HUES6 (cell line): ENCODE measurements around the gene GAP43.

Experiments used
- H3K27ac ChIP-seq: 2 replicates; pipeline ENCODE4 v1.7.0; 2013; ENCODE audit warnings: low read depth, mild to moderate bottlenecking, low read length, inconsistent platforms
- H3K27me3 ChIP-seq: 2 replicates; pipeline ENCODE4 v1.6.1; 2013; ENCODE audit warnings: low read length; ENCODE audit not compliant: control insufficient read depth, insufficient read depth
- H3K36me3 ChIP-seq: 2 replicates; pipeline ENCODE4 v1.6.1; 2013; ENCODE audit warnings: low read length; ENCODE audit not compliant: control insufficient read depth, insufficient read depth
- H3K4me1 ChIP-seq: 2 replicates; pipeline ENCODE4 v1.6.1; 2013; ENCODE audit warnings: low read length; ENCODE audit not compliant: control insufficient read depth, insufficient read depth
- H3K4me3 ChIP-seq: 2 replicates; pipeline ENCODE4 v1.5.1; 2013; ENCODE audit warnings: low read depth, low read length
- H3K9ac ChIP-seq: one replicate; pipeline ENCODE4 v1.6.1; 2013; ENCODE audit warnings: mild to moderate bottlenecking, low read length
- H3K9me3 ChIP-seq: 2 replicates; pipeline ENCODE4 v1.6.1; 2013; ENCODE audit warnings: low read depth, low read length; ENCODE audit not compliant: control insufficient read depth, insufficient read depth

GAP43 gene

GRCh38 chr3:115628075-115628412, 4.7 kb downstream of the GAP43 start:
- Histone ChIP-seq H3K9me3 (no peaks in the 10 kb centered on the region), H3K27me3 (peaks cover 4% of the 10 kb centered on the region; the same call in 1 of the 2 replicates), H3K27ac (no peak overlapping the region), H3K4me3 (no peak overlapping the region), H3K9ac (no peak overlapping the region), H3K36me3 (no peaks in the 10 kb centered on the region), H3K4me1 (peaks cover 30% of the 10 kb centered on the region)

- Histone ChIP-seq H3K4me1 (peaks cover 25% of the 10 kb centered on the region), H3K27ac (no peak overlapping the region), H3K4me3 (no peak overlapping the region), H3K27me3 (no peaks in the 10 kb centered on the region), H3K9ac (no peak overlapping the region), H3K36me3 (no peaks in the 10 kb centered on the region), H3K9me3 (no peaks in the 10 kb centered on the region)
Measured at GRCh38 chr3:115630850-115631249, 7.5 kb downstream of the GAP43 start.

- H3K4me1 ChIP-seq = peaks cover 14% of the 10 kb centered on the region
- H3K27ac ChIP-seq = no peak overlapping the region
- no peaks in the 10 kb centered on the region for H3K27me3 ChIP-seq
- H3K9me3 ChIP-seq = no peaks in the 10 kb centered on the region
- no peak overlapping the region for H3K4me3 ChIP-seq
- H3K36me3 ChIP-seq = no peaks in the 10 kb centered on the region
- H3K9ac ChIP-seq = no peak overlapping the region
Measured at GRCh38 chr3:115632026-115632425, 8.7 kb downstream of the GAP43 start.

GRCh38 chr3:115633467-115633866, 10.2 kb downstream of the GAP43 start:
- Histone ChIP-seq H3K9me3 (no peaks in the 10 kb centered on the region), H3K36me3 (no peaks in the 10 kb centered on the region), H3K9ac (no peak overlapping the region), H3K27ac (no peak overlapping the region), H3K4me3 (no peak overlapping the region), H3K4me1 (peaks cover 4% of the 10 kb centered on the region; the same call in 1 of the 2 replicates), H3K27me3 (no peaks in the 10 kb centered on the region)

- Histone ChIP-seq H3K9ac (no peak overlapping the region), H3K27me3 (no peaks in the 10 kb centered on the region), H3K9me3 (no peaks in the 10 kb centered on the region), H3K4me1 (no peaks in the 10 kb centered on the region), H3K36me3 (no peaks in the 10 kb centered on the region), H3K4me3 (no peak overlapping the region), H3K27ac (no peak overlapping the region)
Measured at GRCh38 chr3:115634052-115634451, 10.7 kb downstream of the GAP43 start.

- no peaks in the 10 kb centered on the region for H3K27me3 ChIP-seq
Measured at GRCh38 chr3:115635406-115635805, 12.1 kb downstream of the GAP43 start.

GRCh38 chr3:115638241-115638640, 14.9 kb downstream of the GAP43 start:
- Histone ChIP-seq H3K27me3 (no peaks in the 10 kb centered on the region), H3K36me3 (no peaks in the 10 kb centered on the region), H3K27ac (no peak overlapping the region), H3K9me3 (no peaks in the 10 kb centered on the region), H3K4me1 (no peaks in the 10 kb centered on the region), H3K9ac (no peak overlapping the region), H3K4me3 (no peak overlapping the region)

More at GRCh38 chr3:115635406-115635805, 12.1 kb downstream of the GAP43 start:
- no peak overlapping the region for H3K4me3 ChIP-seq
- no peak overlapping the region for H3K27ac ChIP-seq
- no peaks in the 10 kb centered on the region for H3K36me3 ChIP-seq
- no peaks in the 10 kb centered on the region for H3K9me3 ChIP-seq
- no peak overlapping the region for H3K9ac ChIP-seq
- no peaks in the 10 kb centered on the region for H3K4me1 ChIP-seq

DNA sequence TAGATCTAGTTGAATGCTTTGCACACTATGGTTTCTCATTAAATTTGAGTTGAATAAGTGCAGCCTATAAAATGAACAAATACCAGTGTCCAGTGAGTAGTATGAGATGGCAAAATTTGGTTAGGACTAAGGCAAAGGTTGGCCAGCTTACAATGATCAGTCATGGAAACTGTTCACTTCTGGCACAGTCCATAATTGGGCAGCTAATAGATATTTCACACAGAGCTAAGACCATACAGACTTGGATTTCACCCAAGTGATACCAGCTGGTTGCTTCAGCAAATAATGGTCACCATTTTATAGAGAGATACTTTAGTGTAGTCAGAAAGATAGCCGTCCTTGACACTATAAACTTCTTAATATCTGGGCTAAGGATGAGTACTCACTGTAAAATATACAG, 15.7 kb downstream of the GAP43 start:
- H3K27me3 ChIP-seq = no peaks in the 10 kb centered on the region
- no peak overlapping the region for H3K9ac ChIP-seq
- H3K9me3 ChIP-seq = no peaks in the 10 kb centered on the region
- H3K4me3 ChIP-seq = no peak overlapping the region
- H3K27ac ChIP-seq = no peak overlapping the region
- no peaks in the 10 kb centered on the region for H3K36me3 ChIP-seq
- no peaks in the 10 kb centered on the region for H3K4me1 ChIP-seq

GRCh38 chr3:115644391-115644790, 21.1 kb downstream of the GAP43 start:
- no peak overlapping the region for H3K9ac ChIP-seq
- no peak overlapping the region for H3K27ac ChIP-seq
- no peaks in the 10 kb centered on the region for H3K27me3 ChIP-seq
- H3K36me3 ChIP-seq = no peaks in the 10 kb centered on the region
- H3K4me1 ChIP-seq = no peaks in the 10 kb centered on the region
- no peaks in the 10 kb centered on the region for H3K9me3 ChIP-seq
- H3K4me3 ChIP-seq = no peak overlapping the region

- no peaks in the 10 kb centered on the region for H3K27me3 ChIP-seq
- no peak overlapping the region for H3K4me3 ChIP-seq
- H3K36me3 ChIP-seq = no peaks in the 10 kb centered on the region
- H3K27ac ChIP-seq = no peak overlapping the region
- H3K4me1 ChIP-seq = no peaks in the 10 kb centered on the region
- H3K9ac ChIP-seq = no peak overlapping the region
- H3K9me3 ChIP-seq = no peaks in the 10 kb centered on the region
Measured at GRCh38 chr3:115646027-115646690, 22.8 kb downstream of the GAP43 start.

GRCh38 chr3:115648559-115648958, 25.2 kb downstream of the GAP43 start:
- no peaks in the 10 kb centered on the region for H3K27me3 ChIP-seq
- no peaks in the 10 kb centered on the region for H3K4me1 ChIP-seq

More at GRCh38 chr3:115648559-115648958, 25.2 kb downstream of the GAP43 start:
- no peak overlapping the region for H3K4me3 ChIP-seq
- no peaks in the 10 kb centered on the region for H3K36me3 ChIP-seq
- no peak overlapping the region for H3K9ac ChIP-seq
- no peak overlapping the region for H3K27ac ChIP-seq
- H3K9me3 ChIP-seq = no peaks in the 10 kb centered on the region
